SK-N-SH (cell line): ENCODE measurements around the gene CASZ1. TPM values are rescaled to one million over a fixed set of nuclear protein-coding genes. Genes with fewer than 3 reads are reported as not detected.

Source experiments
- CTCF ChIA-PET: fragments of 300-600, 350-600 bp; formaldehyde crosslinking; extraction: SDS; loops from one replicate; lab custom pipeline; 2021; lab: Yijun Ruan, JAX
- POLR2A ChIA-PET: fragments of 350-600 bp; sonication (Branson Sonifier 250); formaldehyde crosslinking; extraction: SDS; loops from one replicate; lab custom pipeline; 2020; ENCODE audit warnings: antibody characterized with exemption, inconsistent platforms; lab: Yijun Ruan, JAX
- DNase-seq: peaks from one replicate; pipeline ENCODE4 v3.0.0; 2012
- H2AFZ ChIP-seq: fragments of 200-600 bp; sonication (generic); 2 replicates; pipeline ENCODE4 v1.8.1; 2016; ENCODE audit warnings: antibody characterized with exemption, mild to moderate bottlenecking, low read depth
- H3F3A ChIP-seq: fragments of 200-600 bp; sonication (generic); replicated peaks from 2 replicates; pipeline ENCODE3; 2016; ENCODE audit warnings: antibody characterized with exemption, mild to moderate bottlenecking; ENCODE audit not compliant: insufficient read depth
- H3K27ac ChIP-seq, 2 experiments: fragments of 200-500 bp in 1 of 2; fragments of 200-600 bp in 1 of 2; sonication (Bioruptor generic) in 1 of 2; sonication (generic), shearing (Covaris generic) in 1 of 2; 2 replicates each; pipeline versions ENCODE4 v1.5.1 to v1.6.1; 2014 to 2016; ENCODE audit warnings: low read depth in 2 of 2, inconsistent platforms in 1 of 2, low read length in 1 of 2, mild to moderate bottlenecking in 1 of 2, mixed read lengths in 1 of 2
- H3K27me3 ChIP-seq: fragments of 200-600 bp; sonication (generic), shearing (Covaris generic); 2 replicates; pipeline ENCODE4 v1.6.1; 2016; ENCODE audit warnings: mixed run types; ENCODE audit not compliant: insufficient read depth
- H3K36me3 ChIP-seq, 2 experiments: fragments of 200-500 bp in 1 of 2; fragments of 200-600 bp in 1 of 2; sonication (Bioruptor generic) in 1 of 2; sonication (generic) in 1 of 2; replicated peaks in 1 of 2; 2 replicates each; pipeline versions ENCODE3 to v1.5.1; 2014 to 2016; ENCODE audit warnings: low read length in 1 of 2, mild to moderate bottlenecking in 1 of 2; ENCODE audit not compliant: insufficient read depth in 2 of 2, control insufficient read depth in 1 of 2
- H3K4me1 ChIP-seq, 2 experiments: fragments of 200-500 bp in 1 of 2; fragments of 200-600 bp in 1 of 2; sonication (Bioruptor generic) in 1 of 2; sonication (generic), shearing (Covaris generic) in 1 of 2; 2 replicates each; pipeline versions ENCODE4 v1.5.1 to v1.6.1; 2014 to 2016; ENCODE audit warnings: low read depth in 1 of 2, low read length in 1 of 2, mixed run types in 1 of 2; ENCODE audit not compliant: insufficient read depth in 2 of 2, control insufficient read depth in 1 of 2
- H3K4me2 ChIP-seq: fragments of 200-600 bp; sonication (generic), shearing (Covaris generic); 2 replicates; pipeline ENCODE4 v1.6.1; 2017; ENCODE audit warnings: mixed run types
- H3K4me3 ChIP-seq, 2 experiments: fragments of 200-500 bp in 1 of 2; fragments of 200-600 bp in 1 of 2; sonication (Bioruptor generic) in 1 of 2; sonication (generic), shearing (Covaris generic) in 1 of 2; 2 replicates each; pipeline versions ENCODE4 v1.5.1 to v1.8.1; 2014 to 2016; ENCODE audit warnings: low read depth in 2 of 2, inconsistent platforms in 1 of 2, low read length in 1 of 2, mild to moderate bottlenecking in 1 of 2, mixed read lengths in 1 of 2, moderate library complexity in 1 of 2
- H3K79me2 ChIP-seq: fragments of 200-600 bp; sonication (generic); 2 replicates; pipeline ENCODE4 v1.8.1; 2017; ENCODE audit warnings: mild to moderate bottlenecking; ENCODE audit not compliant: insufficient read depth
- H3K9ac ChIP-seq: fragments of 200-600 bp; sonication (generic); 2 replicates; pipeline ENCODE4 v1.6.1; 2017; ENCODE audit warnings: mixed run types
- H3K9me2 ChIP-seq: fragments of 200-600 bp; sonication (generic); 2 replicates; pipeline ENCODE4 v1.6.1; 2017; ENCODE audit warnings: mixed run types
- H3K9me3 ChIP-seq: fragments of 200-600 bp; sonication (generic); 2 replicates; pipeline ENCODE4 v1.6.1; 2017; ENCODE audit warnings: mixed run types, mild to moderate bottlenecking, moderate library complexity
- H4K20me1 ChIP-seq: fragments of 200-600 bp; sonication (generic); 2 replicates; pipeline ENCODE4 v1.6.1; 2017; ENCODE audit warnings: mild to moderate bottlenecking, mixed run types; ENCODE audit not compliant: insufficient read depth
- EP300 ChIP-seq, 2 experiments: IDR thresholded peaks; 2 replicates each; pipeline versions ENCODE4 v1.4.0 to v1.6.1; 2012; ENCODE audit warnings: borderline replicate concordance in 1 of 2, low read depth in 1 of 2, low read length in 1 of 2
- GABPA ChIP-seq: IDR thresholded peaks from 2 replicates; pipeline ENCODE4 v1.4.0; 2012; ENCODE audit warnings: low read depth, mild to moderate bottlenecking
- MEF2A ChIP-seq: IDR thresholded peaks from 2 replicates; pipeline ENCODE4 v1.4.0; 2012; ENCODE audit warnings: low read depth, borderline replicate concordance
- NRF1 ChIP-seq: IDR thresholded peaks from 2 replicates; pipeline ENCODE4 v1.6.1; 2012; ENCODE audit warnings: low read depth, mild to moderate bottlenecking, low read length
- SMC3 ChIP-seq: IDR thresholded peaks from 2 replicates; pipeline ENCODE4 v1.6.1; 2012; ENCODE audit warnings: low read depth, low read length, improper control_type of control experiment
- ZBTB33 ChIP-seq: IDR thresholded peaks from 2 replicates; pipeline ENCODE4 v1.4.0; 2012; ENCODE audit warnings: low read depth, borderline replicate concordance
- WGBS: methylation state at CpG from one replicate; pipeline ENCODE4 v1.1.6; 2017; ENCODE audit warnings: low lambda C conversion rate; 5-methylcytosine and 5-hydroxymethylcytosine counted together
- polyA plus RNA-seq, 3 experiments: library from polyadenylated mRNA; depleted of rRNA; stranded (reverse); fragments of >200 nt; gene quantifications; 2 replicates each; pipeline ENCODE4 v1.2.3, GENCODE V29; 2012
- TF ChIP-seq, protein P1 (sequence below): fragments of 200-600 bp; sonication (generic); IDR thresholded peaks from 2 replicates; pipeline ENCODE4 v1.6.1; 2017; ENCODE audit warnings: antibody characterized with exemption, mild to moderate bottlenecking, moderate library complexity

The CASZ1 gene
- polyA plus RNA-seq, 1 of the 3 experiments (the other 2 are of a cell fraction): 0.51 TPM

DNA sequence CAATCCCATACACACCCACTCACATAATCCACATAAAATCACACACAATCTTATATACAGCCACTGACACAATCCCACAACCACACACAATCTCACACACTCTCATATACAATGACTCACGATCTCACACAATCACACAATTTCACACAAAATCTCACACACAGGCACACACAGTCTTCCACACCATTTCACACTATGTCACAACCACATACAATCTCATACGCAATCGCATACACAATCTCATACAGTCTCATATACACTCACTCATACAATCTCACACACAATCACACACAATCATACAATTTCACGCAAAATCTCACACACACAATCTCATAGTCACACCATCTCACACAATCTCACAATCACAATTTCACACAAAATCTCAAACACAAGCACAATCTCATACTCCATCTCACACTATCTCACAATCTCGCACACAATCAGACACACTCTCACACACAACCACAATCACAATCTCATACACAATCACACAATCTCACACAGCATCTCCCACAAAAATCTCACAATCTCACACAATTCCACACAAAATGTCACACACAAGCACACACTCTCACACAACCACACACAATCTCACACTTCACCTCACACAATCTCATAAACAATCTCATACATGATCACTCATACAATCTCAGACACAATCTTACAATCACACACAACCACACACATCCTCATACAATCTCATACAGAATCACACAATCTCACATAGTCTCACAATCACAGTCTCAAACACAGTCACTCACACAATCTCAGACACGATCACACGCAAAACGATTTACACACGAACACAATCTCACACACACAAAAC, 18.5 kb downstream of the CASZ1 start:
- Histone ChIP-seq H3K27me3 (no peaks in the 10 kb centered on the region), H4K20me1 (no peaks in the 10 kb centered on the region), H3K4me1 (peaks cover 0 to 6% of the 10 kb centered on the region in 2 experiments; a peak in 1 of 4 replicates), H3K4me2 (no peak overlapping the region), H3K4me3 (no peak overlapping the region), H3K9me2 (no peaks in the 10 kb centered on the region), H3F3A (no peaks in the 10 kb centered on the region), H2AFZ (no peak overlapping the region), H3K9me3 (no peaks in the 10 kb centered on the region), H3K9ac (no peak overlapping the region), H3K27ac (no peak overlapping the region), H3K36me3 (no peaks in the 10 kb centered on the region), H3K79me2 (no peaks in the 10 kb centered on the region)
- no peak for DNase-seq
- WGBS: 87% methylated on average over 9 of the region's 9 CpGs
- ChIA-PET POLR2A (no interaction called here), CTCF (interaction anchor here (1.6 to 2.6 kb wide), 3 partner anchors 11 to 164 kb away, joined by 5 to 11 read pairs (median 6); no protein-coding TSS in a partner anchor)
- TF ChIP-seq SMC3 (no peak), MEF2A (no peak), NRF1 (no peak)

- H3K4me1 ChIP-seq: peaks cover 0 to 6% of the 10 kb centered on the region in 2 experiments; a peak in 1 of 4 replicates
- H3K9ac ChIP-seq: no peak overlapping the region
- no peaks in the 10 kb centered on the region for H3K9me3 ChIP-seq
- 0 out of 2 replicates have a peak, but pooled peaks cover 14% of the 10 kb centered on the region for H3K27me3 ChIP-seq
- TF ChIP-seq MEF2A (no peak), EP300 (IDR thresholded peaks at IDR 0.05; ENCODE audit: borderline replicate concordance in 1 of 2, low read depth in 1 of 2, low read length in 1 of 2) (no peak), ZBTB33 (no peak), GABPA (no peak)
- TF ChIP-seq, protein P1, sequence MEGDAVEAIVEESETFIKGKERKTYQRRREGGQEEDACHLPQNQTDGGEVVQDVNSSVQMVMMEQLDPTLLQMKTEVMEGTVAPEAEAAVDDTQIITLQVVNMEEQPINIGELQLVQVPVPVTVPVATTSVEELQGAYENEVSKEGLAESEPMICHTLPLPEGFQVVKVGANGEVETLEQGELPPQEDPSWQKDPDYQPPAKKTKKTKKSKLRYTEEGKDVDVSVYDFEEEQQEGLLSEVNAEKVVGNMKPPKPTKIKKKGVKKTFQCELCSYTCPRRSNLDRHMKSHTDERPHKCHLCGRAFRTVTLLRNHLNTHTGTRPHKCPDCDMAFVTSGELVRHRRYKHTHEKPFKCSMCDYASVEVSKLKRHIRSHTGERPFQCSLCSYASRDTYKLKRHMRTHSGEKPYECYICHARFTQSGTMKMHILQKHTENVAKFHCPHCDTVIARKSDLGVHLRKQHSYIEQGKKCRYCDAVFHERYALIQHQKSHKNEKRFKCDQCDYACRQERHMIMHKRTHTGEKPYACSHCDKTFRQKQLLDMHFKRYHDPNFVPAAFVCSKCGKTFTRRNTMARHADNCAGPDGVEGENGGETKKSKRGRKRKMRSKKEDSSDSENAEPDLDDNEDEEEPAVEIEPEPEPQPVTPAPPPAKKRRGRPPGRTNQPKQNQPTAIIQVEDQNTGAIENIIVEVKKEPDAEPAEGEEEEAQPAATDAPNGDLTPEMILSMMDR: no peak
- no peaks in the 10 kb centered on the region for H3F3A ChIP-seq
- no peak overlapping the region for H3K4me3 ChIP-seq
- no peaks in the 10 kb centered on the region for H4K20me1 ChIP-seq
- H3K79me2 ChIP-seq: no peaks in the 10 kb centered on the region
- no peaks in the 10 kb centered on the region for H3K9me2 ChIP-seq
- 72% methylated on average over 11 of the region's 14 CpGs for WGBS
- H3K4me2 ChIP-seq: no peak overlapping the region
- ChIA-PET POLR2A (interaction anchor here (0.8 kb wide), 1 partner anchor 105 kb away, joined by 3 read pairs; no protein-coding TSS in a partner anchor), CTCF (interaction anchor here (1.0 to 2.6 kb wide), 4 partner anchors 10 to 166 kb away, joined by 3 to 11 read pairs (median 4); no protein-coding TSS in a partner anchor)
- no peaks in the 10 kb centered on the region for H3K36me3 ChIP-seq
- no peak overlapping the region for H2AFZ ChIP-seq
- peak; percentile 70 for DNase-seq
- H3K27ac ChIP-seq: no peak overlapping the region
Observed at GRCh38 chr1:10776190-10776905, 20.1 kb downstream of the CASZ1 start.
